ENCODE results near the gene TAF9.

DNA sequence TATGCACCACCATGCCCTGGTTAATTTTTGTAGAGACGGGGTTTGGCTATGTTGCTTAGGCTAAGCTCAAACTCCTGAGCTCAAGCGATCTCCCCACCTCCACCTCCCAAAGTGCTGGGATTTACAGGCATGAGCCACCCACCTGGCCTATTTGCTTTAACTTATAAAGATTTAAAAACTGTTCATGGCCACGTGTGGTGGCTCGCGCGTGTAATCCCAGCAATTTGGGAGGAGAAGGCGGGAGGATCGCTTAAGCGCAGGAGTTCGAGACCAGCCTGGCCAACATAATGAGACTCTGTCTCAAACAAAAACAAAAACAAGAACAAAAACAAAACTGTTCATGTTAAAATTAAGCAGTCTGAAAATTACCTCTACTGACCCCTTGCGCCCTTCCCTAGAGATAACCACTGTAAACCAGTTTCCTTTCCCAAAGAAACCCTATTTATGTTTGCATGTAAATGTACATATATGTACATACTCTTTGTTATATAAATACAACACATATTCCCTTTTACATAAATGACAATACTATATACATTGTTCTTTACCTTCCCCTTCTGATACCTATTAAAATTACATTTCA is 1.5 kb downstream of the TAF9 start:
- TF ChIP-seq, protein P1, sequence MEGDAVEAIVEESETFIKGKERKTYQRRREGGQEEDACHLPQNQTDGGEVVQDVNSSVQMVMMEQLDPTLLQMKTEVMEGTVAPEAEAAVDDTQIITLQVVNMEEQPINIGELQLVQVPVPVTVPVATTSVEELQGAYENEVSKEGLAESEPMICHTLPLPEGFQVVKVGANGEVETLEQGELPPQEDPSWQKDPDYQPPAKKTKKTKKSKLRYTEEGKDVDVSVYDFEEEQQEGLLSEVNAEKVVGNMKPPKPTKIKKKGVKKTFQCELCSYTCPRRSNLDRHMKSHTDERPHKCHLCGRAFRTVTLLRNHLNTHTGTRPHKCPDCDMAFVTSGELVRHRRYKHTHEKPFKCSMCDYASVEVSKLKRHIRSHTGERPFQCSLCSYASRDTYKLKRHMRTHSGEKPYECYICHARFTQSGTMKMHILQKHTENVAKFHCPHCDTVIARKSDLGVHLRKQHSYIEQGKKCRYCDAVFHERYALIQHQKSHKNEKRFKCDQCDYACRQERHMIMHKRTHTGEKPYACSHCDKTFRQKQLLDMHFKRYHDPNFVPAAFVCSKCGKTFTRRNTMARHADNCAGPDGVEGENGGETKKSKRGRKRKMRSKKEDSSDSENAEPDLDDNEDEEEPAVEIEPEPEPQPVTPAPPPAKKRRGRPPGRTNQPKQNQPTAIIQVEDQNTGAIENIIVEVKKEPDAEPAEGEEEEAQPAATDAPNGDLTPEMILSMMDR (conservative IDR thresholded peaks at IDR 0.05), result peak; percentile 22; the same call in 1 of the 2 replicates
- no peak for TF ChIP-seq ZFX (IDR thresholded peaks at IDR 0.05)
